Putamen (tissue), 1 donor: ENCODE measurements around the gene SMCR8.
"Not testable (repeated sequence)": the region's sequence is repeated elsewhere in the genome, so short reads cannot be mapped to it uniquely, and the experiment has no call there.

Experiments used
- DNase-seq: peaks from one replicate; pipeline ENCODE4 v3.0.0-alpha.2; 2016; ENCODE audit warnings: low spot score

SMCR8 gene, protein sequence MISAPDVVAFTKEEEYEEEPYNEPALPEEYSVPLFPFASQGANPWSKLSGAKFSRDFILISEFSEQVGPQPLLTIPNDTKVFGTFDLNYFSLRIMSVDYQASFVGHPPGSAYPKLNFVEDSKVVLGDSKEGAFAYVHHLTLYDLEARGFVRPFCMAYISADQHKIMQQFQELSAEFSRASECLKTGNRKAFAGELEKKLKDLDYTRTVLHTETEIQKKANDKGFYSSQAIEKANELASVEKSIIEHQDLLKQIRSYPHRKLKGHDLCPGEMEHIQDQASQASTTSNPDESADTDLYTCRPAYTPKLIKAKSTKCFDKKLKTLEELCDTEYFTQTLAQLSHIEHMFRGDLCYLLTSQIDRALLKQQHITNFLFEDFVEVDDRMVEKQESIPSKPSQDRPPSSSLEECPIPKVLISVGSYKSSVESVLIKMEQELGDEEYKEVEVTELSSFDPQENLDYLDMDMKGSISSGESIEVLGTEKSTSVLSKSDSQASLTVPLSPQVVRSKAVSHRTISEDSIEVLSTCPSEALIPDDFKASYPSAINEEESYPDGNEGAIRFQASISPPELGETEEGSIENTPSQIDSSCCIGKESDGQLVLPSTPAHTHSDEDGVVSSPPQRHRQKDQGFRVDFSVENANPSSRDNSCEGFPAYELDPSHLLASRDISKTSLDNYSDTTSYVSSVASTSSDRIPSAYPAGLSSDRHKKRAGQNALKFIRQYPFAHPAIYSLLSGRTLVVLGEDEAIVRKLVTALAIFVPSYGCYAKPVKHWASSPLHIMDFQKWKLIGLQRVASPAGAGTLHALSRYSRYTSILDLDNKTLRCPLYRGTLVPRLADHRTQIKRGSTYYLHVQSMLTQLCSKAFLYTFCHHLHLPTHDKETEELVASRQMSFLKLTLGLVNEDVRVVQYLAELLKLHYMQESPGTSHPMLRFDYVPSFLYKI

DNA sequence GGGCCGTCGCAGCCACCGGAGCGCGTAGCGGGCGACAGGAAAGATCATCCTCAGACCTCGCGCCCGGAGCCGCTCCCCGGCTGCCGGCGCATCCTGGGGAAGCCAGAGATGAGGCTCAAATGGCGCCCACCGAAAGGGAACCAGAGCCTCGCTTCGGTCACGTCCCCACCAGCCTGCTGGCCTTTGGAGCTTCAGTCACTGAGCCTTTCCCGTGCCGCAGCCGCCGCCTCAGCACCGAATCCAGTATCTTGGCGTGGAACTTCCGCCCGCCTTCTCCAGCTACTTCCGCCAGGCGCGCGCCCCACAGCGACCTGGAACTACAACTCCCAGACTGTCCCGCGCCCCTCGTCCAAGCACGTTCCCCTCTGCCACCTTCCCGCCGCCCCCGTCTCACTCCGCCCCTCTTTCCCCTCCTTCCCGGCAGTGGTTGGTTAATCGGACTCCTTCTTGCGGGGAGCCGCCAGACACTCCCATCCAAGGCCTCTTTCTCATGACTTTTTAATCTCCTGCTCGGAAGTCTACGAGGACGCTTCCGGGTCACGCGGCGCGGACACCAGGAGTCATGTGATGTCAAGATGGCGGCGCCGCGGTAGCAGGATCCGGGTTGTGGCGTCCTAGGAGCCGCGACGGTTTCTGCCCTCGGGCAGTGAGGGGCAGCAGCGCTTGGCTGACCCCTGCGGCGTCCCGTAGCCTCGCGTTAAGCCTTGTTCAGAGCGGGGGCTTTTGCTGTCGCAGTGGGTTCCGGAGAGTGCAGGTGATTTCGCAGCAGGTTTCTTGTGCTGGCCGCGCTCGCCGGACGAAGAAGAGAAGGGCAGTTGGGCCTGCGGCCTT, at the start of gene SMCR8, which contains the start of gene TOP3A:
Gene SMCR8, plus strand, starts transcription at position 563 of the 831 bp plus-strand sequence. CDS start 497 bp downstream, outside the sequence.
Gene TOP3A, minus strand, starts transcription at position 264 of the 831 bp plus-strand sequence. Its CDS starts 216 bp downstream, at position 48.
- DNase-seq, result peak; percentile 98

DNA sequence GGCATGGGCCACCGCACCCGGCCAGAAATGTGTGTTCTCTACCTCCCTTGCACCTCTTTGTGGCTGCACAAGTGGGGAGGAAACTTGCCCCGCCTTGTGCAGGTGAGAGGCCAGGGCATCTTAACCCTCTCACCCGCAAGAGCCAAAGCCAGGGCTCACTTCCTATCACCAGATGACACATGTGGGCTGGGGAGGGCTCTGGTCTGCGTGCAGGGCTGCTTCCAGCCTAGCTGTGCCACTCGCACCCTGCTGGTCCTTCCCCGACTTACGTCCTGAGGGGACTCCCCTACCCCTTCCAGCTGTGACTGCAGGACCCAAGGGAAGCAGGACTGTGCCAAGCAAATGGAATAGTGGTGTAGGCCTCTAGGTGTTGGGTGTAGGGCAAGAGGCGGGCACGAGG, 47.7 kb upstream of the SMCR8 start:
- no peak for DNase-seq

DNA sequence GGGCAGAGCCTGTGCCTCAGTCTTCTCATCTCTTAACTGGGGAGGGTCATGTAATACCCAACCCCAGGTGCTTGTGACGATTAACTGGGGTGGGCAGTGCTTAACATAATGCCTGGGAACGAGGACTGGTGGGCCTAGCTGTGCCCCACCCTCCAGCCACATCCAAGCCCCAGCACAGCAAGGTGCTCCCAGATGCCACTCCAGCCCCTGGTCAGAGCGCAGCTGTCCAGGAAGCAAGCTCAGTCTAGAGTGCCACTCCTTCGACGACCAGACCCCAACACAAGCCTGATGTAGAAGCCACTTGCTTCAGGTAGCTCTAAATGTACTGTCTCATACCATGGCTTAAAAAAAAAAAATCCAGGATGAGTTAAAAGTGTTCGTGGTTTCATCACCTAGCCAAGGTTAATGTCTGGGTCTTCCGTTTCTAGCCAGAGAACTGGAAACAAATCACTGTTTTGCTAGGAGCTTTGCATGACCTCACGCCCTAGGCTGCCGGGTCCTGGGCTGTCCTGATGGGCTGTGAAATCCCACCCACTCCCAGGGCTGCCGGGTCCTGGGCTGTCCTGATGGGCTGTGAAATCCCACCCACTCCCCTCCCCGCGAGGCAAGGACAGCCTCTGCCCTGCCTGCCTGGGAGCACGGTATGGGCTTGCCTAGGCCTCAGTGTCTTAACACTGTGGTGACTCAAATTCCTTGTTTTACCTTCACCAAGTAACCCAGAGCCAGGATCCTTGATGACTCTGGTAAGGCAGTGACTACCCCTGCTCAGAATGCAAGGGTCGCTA, 47.0 kb upstream of the SMCR8 start:
- DNase-seq, result no peak

DNA sequence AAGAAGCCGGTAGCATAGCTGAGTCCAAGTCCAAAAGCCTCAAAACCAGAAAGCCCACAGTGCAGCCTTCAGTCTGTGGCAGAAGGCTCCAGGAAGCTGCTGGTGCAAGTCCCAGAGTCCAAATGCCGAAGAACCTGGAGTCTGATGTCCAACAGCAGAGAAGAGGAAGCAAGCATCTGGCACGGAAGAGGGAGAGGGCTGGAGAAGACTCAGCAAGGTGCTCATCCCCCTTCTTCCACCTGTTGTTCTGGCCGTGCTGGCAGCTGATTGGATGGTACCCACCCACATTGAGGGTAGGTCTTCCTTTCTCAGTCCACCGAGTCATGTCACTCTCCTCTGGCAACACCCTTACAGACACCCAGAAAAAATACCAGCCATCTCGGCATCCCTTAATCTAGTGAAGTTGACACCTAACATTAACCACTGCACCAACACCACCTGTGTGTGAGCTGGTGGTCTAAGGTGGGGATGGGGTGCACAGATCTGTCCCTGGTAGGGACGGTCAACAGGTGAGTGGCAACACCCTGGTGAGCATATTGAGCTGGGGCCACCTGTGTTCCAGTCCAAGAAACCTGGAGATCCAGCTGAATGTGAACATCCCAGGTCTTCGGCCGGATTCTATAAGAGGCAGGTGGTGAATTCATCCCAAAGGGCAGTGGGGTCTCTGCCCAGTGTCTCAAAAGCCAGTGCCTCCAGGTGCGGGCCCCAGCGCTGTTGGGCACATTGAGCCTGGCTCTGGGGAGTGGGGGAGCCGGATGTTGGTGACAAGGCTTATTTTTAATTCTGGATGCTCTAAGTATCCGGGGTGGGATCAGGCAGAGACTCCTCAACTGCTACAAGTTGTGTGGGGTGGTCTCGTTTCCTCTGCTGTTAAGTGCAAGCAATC, 44.8 kb upstream of the SMCR8 start:
- no peak for DNase-seq

DNA sequence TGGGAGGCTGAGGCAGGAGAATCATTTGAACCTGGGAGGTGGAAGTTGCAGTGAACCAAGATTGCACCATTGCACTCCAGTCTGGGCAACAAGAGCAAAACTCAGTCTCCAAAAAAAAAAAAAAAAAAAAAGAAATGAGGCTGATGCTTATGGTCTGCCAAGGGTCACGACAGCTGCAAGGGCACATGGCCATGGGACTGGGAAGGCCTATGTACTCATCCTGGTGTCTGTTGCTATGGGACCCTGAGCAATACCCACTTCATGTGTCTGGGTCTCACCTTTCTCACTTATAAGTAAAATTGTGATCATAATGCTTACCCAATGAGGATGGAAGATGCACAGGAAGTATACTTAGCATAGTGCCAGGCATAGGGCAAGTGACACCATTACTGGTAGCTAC, 38.0 kb upstream of the SMCR8 start:
- DNase-seq, result no peak

DNA sequence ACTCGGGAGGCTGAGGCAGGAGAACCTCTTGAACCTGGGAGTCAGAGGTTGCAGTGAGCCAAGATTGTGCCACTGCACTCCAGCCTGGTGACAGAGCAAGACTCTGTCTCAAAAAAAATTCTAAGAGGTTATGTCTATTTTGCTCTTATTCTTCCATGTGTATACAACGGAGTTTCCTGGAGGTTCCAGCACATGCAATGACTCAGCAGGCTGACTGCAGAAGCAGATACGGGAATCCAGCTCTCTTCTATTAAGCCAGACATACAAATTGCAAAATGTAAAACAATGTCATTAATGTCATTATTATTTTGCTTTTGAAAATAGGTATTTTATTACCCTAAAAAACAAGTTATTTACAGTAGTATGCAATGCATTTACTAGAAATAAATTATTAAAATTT, 36.2 kb upstream of the SMCR8 start:
- DNase-seq, result no peak

DNA sequence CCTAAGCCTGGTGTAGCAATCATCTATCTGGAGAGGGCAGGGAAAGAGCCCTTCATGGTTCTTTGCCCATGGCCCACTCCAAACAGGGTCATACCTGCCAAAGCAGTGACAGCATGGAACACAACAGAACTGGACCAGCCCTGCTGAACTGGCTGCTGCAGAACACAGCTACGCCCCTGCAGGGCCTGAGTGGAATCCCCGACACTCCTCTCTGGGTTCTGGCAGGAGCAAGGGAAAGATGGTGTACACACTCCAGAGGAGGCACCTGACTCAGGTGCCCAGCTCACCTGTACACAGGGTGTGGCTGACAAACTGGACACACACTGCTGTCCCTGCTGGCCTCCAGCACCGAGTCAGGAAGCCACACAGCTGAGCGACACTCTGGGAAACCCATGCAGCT, 34.8 kb upstream of the SMCR8 start:
- DNase-seq, result no peak

DNA sequence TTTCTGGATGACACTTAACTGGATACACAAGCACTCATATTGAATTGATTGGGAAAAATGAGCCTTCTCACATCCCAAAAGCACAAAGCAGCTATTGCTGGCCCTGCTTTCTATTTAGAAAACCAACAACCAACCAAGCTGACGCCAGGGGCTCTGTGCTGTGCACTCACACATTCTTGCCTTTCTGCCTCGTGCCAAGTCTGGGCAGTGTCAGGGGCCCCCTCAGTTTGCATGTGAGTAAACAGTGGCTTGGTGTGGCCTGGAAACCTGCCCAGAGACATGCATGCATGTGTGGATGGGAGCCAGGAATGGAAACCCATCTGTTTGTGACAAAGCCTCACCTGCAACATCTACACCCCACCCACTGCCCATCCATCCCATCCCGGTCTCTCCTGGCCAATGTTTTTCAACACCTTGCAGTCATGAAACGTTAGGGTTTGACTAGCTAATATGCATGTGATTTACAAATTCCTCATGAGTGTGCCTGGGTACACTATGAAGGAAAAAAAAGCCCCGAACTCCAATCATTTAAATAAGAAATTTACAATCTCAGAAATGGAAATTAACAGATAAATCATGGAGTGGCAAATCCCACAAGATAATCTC, 34.2 kb upstream of the SMCR8 start:
- no peak for DNase-seq

DNA sequence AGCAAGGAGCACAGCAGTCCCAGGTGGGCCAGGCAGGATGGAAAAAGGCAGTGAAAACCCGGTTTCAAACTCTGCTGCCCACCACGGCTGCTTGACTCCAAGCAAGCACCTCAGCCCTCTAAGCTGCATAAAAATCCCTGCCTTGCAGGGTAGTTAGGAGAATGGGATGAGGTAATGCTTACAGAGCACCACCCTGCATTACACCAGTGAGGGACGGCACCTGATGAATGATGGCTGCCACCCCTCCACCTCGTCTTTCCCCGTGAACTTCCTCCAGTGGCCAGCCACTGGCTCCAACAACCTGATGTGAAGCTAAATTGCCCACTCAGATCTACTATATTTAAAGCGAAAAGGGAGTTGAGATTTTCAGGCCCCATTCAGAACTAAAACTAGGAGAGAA, 33.3 kb upstream of the SMCR8 start:
- no peak for DNase-seq

DNA sequence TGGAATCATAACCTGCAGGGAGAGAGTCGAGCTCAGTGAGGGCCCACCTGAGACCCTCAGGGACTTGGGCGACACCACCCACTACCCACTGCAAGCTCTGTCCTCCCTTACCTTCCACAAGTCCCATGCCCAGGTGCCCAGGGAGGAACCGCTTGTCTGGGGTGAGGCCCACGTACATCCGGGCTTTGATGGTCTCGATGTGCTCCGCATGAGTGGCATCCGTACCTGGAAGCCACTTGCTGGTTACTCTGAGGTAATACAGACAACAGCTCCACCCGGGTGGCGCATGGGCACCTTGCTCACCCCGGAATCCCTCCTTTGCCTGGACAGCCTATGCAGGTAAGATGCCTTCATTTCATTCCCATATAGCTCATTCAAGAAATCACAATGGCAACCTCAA, 29.8 kb upstream of the SMCR8 start:
- DNase-seq, result no peak

DNA sequence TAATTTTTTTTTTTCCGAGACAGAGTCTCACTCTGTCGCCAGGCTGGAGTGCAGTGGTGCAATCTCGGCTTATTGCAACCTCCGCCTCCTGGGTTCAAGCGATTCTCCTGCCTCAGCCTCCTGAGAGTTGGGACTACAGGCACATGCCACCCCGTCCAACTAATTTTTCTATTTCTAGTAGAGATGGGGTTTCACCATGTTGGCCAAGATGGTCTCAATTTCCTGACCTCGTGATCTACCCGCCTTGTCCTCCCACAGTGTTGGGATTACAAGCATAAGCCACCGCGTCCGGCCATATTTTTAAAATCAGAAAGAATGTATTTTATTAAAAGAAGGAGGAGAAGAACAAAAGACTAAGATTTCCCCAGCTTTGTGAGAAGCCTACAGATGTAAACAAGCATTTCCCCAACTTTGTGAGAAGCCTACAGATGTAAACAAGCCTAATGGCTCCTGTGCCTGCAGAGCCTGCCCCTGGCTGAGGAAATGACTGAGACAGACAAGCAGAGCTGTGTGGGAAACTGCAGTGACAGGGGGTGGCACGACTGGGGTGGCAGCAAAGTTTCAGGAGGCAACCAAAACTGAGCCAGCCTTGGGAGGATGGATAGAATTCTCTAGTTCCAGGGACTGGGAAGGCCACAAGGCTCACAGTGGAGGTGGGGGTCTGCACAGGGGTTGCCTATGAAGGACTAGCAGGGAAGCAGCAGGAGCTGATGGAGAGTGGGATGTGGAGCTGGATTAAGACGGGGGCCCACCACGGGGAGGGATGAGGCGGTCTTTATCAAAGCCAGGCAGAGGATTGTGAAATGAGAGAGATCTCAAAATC, 23.2 kb upstream of the SMCR8 start:
- DNase-seq, result no peak

DNA sequence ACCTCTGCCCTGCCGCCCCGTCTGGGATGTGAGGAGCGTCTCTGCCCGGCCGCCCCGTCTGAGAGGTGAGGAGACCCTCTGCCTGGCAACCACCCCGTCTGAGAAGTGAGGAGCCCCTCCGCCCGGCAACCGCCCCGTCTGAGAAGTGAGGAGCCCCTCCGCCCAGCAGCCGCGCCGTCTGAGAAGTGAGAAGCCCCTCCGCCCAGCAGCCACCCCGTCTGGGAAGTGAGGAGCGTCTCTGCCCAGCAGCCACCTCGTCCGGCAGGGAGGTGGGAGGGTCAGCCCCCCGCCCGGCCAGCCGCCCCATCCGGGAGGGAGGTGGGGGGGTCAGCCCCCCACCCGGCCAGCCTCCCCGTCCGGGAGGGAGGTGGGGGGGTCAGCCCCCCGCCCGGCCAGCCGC, 17.0 kb upstream of the SMCR8 start:
- DNase-seq, result not testable (repeated sequence)

DNA sequence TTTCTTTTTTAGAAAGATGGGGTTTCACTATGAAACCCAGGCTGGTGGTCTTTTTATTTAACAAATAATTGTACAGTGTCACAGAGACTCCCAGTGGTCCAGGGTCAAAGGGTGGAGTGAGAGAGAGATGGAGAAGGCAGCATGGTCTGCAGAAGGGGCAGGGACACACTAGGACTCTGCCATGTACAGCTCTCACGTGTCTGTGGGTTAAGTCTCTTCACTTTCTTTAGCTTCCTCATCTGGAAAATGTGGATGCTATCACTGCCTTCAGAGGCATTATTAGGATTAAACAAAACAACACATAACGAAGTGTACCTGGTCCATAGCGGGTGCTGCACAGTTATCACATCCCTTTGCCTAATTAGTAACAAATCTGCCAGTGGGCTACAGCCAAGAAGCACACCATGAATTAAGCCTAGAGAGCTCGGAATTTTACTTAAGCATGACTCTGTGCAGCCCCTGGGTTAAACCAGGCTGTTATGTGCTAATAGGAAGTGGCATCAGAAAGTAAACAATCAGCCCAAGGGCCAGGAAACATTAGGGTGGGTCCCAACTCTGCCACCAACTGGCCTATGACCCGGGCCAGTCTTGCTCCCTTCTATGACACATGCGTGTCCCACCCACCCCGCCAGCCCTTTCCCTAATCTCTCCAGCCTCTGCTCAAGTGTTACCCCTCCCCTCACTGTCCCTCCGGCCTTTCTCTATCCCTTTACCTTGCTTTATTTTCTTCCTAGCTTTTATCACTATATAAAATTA, 14.2 kb upstream of the SMCR8 start:
- DNase-seq, result no peak

DNA sequence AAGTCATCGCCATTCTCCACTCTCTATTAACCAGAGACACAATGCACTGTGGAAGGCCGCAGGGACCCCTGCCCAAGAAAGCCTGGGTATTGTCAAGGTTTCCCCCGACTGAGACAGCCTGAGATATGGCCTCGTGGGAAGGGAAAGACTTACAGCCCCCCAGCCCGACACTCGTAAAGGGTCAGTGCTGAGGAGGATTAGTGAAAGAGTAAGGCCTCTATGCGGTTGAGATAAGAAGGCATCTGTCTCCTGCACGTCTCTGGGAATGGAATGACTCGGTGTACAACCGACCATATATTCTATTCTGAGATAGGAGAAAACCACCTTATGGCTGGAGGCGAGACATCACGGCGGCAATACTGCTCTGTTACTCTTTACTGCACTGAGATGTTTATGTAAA, 11.9 kb upstream of the SMCR8 start:
- not testable (repeated sequence) for DNase-seq

DNA sequence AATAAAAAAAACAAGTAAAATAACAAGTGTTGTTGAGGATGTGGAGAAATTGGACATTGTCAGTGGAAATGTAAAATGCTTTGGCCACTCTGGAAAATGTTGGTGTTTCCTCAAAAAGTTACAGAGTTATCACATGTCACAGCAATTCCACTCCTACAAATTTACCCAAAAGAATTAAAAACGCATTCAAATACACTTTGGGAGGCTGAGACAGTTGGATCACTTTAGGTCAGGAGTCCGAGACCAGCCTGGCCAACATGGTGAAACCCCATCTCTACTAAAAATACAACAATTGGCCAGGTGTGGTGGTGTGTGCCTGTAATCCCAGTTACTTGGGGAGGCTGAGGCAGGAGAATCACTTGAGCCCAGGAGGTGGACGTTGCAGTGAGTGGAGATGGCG, 5.9 kb upstream of the SMCR8 start:
- no peak for DNase-seq

DNA sequence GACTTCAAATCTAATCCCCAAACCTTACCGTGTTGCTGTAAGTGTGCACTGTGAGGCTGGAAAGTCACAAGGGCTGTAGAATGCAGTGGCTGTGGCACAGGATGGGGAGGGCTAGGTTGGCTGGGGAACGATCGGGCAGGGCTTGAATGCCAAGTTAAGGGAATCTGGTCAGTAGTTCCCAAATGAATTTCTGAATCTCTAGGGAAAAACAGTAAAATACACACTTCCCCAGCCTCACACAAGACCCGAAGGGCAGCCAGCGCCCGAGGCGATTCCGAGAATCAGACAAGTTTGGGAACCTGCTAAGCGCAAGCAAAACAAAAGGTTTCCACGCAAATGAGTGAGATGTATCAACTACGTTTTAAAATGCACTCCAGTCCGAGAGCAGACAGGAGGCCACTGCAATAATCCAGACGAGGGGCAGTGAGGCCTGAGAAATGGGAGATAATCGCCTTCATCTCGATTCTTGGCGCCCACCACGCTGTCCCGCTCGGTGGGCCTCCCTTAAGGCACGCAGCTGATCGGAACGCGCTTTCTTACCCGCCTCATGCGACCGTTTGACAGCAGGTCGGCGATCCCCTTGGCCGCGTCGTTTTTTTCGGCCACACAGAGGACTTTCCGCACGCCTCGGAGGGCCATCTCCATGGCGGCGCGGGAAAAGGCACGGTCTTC, 898 bp upstream of the SMCR8 start:
- no peak for DNase-seq

DNA sequence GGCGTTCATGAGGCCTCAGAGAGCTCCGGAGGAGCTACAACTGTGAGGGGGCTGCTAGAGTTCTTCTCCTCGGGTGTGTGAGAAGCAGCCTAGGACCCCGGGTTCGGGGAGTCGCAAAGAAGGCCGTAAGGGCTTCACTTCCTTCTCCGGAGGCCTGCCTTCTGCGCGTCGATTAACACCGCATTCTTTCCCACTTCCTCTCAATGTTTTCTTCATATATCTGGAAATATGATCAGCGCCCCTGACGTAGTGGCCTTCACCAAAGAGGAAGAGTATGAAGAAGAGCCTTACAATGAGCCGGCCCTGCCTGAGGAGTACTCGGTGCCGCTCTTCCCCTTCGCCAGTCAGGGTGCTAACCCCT, 449 bp downstream of the SMCR8 start:
- no peak for DNase-seq

DNA sequence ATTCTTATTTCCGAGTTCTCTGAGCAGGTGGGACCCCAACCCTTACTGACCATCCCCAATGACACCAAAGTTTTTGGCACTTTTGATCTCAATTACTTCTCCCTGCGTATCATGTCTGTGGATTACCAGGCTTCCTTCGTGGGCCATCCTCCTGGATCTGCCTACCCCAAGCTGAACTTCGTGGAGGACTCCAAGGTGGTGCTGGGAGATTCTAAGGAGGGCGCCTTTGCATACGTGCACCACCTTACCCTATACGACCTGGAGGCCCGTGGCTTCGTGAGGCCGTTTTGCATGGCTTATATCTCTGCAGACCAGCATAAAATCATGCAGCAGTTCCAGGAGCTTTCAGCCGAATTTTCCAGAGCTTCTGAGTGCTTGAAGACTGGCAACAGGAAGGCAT, 868 bp downstream of the SMCR8 start:
- no peak for DNase-seq
